Measurements from ENCODE around the gene FKBP7.
"Not testable (repeated sequence)": the region's sequence is repeated elsewhere in the genome, so short reads cannot be mapped to it uniquely, and the experiment has no call there.

FKBP7 gene

GRCh38 chr2:178450524-178450773, 28.0 kb downstream of the FKBP7 start:
- DNase-seq: no peak

DNA sequence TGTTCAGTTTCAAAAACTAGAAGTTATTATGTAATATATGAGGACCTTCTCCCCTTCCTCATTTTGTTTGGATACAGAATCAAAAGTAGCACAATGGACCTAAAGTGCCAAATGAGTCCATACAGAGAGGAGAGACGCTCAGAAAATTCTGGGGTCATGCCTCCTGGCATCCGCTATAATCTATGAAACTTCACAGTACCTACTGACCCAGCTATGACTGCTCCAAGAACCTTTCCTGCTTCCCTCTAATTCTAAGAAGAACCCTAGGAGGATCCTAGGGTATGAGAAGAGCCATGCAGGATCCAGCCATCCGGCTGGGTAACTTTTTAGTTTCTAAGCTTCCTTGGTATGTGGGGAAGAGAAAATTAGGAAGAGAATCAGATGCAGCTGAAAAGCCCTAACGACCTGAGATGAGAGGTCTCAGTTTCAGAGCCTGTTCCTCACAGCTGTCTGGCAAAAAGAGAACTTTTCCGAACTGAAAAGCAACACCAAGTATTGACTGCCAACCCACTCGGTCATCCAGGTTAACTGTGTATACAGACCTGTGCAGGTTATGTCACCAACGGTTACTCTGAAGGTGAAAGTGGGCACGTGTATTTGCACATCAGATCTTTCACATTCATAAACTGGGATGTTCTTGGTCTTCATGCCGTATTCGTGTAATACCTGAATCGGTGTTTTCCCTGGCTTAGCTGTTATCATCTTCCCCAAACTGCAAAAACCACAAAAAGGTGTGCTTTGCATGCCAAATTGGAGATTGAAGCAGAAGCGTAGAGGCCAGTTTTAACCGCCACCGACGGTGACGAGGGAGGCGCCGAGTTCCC, 28.5 kb downstream of the FKBP7 start:
- peak; percentile 16 for DNase-seq

DNA sequence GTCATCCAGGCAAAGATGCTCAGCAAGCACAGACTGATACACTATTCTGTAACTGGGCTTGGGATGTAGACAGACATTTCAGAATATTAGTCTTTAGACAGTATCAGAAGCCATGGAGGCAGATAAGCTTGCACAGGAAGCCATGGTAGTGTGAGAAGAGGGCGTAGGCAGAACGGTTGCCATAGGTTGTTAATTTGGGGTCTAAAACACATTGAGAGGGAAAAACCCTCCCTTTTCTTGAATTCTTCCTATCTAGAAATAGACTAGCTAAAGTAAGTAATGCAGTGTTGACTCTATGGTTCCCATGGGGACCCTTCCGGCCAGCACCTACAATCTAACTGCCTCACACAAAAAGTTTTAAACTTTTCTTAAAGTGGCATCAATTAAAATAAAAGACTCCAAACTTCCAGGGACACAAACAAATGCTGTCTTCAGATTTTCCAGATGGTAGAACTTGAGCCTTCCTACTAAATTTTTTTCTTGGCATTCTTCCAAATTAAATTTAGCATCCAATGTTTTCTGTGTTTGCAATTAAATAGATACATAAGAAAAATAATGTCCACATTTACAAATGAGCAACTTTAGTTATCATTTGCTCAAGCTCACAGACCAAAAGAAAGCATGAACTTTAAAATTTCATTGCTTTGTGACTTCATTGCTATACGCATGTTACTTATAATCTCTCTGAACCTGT, 29.3 kb downstream of the FKBP7 start:
- no peak for DNase-seq

DNA sequence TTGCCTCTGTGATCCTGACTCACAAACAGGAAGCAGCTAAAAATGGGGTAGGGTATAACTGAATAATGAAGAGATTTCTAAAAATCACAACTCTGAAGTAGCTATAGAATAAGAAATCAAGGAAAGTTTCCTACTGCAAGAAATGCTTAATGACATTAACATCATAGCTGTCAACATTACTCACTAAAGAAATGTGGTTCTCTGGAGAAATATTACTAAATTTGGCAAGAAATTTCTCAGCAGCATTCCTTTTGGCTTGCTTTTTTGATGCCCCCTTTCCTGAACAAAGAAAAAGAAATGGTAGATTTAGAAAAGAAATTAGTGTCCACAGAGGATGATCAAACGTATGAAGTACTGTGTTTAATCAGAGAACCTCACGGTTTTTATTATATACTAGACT, 37.0 kb downstream of the FKBP7 start:
- no peak for DNase-seq

DNA sequence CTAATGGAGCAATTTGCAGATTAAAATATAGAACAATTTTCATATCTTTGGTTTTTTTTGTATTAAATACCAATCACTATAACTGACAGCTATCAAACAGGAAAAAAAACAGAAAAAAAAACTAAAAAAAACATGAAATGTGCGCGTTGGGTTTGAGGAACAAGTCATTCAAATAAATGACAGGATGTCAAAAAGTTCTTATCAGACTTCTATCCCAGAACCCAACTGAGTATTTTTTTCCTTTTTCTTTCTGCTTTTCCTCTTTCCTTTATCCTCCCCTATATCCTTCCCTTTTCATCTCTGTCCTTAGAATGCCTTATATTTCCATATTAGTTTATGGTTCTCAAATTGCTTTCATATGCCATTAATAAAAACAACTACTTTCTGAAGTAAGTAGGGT, 41.7 kb downstream of the FKBP7 start:
- no peak for DNase-seq

DNA sequence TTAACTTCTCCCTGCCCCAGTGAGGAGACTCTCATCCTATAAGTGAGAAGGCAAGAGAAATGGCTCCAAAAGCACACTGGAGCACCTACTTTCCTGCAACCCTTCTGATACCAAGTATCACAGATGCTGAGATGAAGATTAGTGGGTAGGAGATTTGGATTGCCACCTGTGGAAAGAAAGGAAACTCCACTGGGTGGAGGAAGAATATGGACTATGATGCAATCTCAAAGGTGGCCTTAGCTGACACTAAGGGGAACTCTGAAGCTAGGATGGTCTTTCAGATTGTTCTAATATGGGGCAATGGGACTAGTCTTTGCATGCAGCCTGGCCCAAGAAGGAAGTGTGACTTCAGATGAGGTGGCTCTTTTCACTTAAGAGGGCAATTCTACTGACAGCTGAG, 49.1 kb downstream of the FKBP7 start:
- no peak for DNase-seq

DNA sequence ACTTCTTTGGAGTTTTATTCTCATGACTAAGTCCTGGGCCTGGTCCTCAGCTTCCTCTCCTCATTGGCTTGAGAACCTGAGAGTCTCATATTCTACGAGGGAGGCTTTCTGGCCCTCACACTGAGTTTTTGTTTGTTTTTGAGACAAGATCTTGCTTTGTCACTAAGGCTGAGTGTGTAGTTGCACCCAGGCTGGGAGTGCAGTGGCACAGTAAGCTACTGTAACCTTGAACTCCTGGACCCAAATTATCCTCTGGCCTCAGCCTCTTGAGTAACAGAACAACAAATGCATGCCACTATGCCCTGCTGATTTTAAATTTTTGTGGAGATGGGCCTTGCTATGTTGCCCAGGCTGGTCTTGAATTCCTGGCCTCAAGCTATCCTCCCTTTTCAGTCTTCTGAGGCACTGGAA, 50.0 kb downstream of the FKBP7 start:
- DNase-seq: no peak

DNA sequence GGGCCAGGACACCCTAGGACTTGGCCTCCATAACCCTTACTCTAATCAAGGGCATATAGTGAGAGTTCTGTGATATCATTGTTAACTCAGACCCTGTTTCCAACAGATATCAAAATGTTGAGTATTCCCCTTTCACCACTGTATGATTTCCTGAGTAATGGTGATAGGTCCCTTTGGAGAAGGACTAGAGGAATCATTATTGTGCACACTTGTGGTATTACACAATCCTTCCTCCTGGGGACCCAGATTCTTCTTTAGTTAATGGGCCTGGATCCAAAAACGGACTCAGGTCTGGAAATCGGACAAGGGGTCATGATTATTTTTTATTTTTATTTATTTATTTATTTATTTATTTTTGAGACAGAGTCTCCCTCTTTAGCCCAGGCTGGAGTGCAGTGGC, 50.9 kb downstream of the FKBP7 start:
- no peak for DNase-seq

DNA sequence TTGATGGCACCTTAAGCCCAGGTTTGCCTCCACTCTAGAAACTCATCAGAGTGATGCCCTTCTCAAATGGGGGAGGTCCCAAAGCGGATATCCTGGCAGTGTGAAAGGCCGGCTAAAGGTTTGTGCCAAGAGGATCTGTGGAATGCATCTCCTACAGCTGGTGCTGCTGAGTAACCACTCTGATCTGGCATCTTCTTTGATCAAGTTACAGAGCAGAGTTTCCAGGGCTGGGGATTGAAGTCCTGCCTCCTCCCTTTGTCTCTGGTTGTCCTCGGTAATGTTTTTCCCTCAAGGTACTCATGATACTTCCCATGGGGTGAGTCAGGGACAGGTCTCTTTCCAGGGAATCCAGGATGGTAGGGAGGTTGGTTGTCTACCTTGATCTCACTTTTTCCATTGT, 52.0 kb downstream of the FKBP7 start:
- DNase-seq: no peak

- no peak for DNase-seq
Measured at GRCh38 chr2:178425255-178425827, 53.1 kb downstream of the FKBP7 start.

- DNase-seq: not testable (repeated sequence)
Measured at GRCh38 chr2:178423746-178424145, 54.7 kb downstream of the FKBP7 start.

DNA sequence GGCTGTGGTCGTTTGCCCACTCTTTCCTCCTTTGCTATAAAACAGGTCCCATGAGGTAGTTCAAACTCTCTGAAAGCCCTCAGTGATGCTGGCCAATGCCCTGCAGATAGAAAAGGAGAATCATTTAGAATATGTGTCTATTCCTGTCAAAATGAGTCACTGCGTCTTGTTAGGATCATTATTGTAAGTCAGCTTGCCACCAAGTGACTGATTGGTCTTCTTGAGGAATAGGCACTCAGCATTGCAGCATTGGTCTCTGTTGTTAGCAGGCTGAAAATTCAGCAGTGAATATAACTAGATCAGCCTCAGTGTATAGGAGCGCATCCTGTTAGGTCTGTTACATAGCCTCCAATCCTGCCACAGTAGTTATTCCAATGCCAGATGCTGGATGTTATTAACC, 56.3 kb downstream of the FKBP7 start:
- DNase-seq: no peak

GRCh38 chr2:178420463-178420999, 57.9 kb downstream of the FKBP7 start:
- DNase-seq: no peak

GRCh38 chr2:178419123-178419522, 59.3 kb downstream of the FKBP7 start:
- no peak for DNase-seq

DNA sequence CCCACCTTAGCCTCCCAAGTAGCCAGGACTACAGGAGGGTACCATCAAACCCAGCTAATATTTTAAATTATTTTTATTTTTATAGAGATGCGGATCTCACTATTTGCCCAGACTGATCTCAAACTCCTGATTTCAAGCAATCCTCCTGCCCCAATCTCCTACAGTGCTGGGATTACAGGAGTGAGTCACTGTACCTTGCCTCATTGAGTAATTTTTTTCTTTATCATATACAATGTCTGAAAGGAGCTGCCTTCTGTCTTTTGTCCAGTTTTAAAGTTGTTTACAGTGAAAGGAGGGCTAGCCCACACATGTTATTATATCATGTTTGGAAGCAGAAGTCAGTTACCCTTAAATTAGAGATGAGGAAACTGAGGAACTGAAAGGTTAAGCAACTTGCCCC, 60.0 kb downstream of the FKBP7 start:
- no peak for DNase-seq

GRCh38 chr2:178417916-178418315, 60.5 kb downstream of the FKBP7 start:
- no peak for DNase-seq

- no peak for DNase-seq
Measured at GRCh38 chr2:178415979-178416378, 62.4 kb downstream of the FKBP7 start.

DNA sequence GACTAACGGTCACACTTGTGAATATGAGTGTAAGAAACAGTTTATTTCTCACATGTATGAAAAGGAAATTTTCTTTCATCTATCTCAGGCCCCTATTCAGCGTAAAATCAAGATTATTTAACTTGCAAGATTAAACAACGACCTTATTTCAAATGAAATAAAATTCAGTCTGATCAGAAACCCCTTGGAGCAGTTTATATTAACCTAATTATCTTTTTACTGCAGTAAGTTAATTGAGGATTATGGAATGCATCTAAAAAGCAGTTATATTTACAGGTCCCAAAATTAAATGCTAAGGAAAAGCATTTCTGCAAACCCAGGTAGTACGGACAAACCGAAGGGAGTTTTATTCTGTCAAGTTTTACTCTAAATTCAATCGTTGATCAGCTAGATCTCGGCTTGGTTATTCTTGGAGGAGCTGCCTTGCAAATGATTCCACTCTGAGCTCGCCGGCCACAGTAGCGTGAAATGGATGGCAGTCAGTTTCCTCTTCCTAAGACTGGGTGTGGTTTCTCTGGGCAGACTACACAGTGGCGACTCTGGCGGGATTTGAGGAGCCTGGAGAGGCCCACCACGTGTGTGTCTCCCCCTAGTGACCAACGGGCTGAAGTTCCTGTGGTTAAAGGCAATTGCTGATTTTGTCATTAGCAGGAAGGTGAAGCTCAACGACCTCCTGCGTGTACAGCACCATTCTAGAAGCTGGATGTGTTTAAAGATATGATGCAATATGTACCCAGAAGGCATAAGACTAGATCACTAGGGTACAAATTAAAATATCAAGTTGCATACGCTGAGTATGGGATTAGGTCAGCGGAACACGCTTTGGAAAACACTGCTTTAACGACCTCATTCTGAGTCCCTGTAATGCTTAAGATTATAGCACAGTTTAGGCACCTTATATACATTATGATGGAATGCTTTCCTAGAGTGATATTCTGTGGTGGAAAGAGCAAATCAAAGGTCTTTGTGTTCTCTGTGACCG, 63.8 kb downstream of the FKBP7 start:
- DNase-seq: peak; percentile 72
